ENCODE data around the gene NLN.
"Not testable (repeated sequence)": the region's sequence is repeated elsewhere in the genome, so short reads cannot be mapped to it uniquely, and the experiment has no call there.

The NLN gene

DNA sequence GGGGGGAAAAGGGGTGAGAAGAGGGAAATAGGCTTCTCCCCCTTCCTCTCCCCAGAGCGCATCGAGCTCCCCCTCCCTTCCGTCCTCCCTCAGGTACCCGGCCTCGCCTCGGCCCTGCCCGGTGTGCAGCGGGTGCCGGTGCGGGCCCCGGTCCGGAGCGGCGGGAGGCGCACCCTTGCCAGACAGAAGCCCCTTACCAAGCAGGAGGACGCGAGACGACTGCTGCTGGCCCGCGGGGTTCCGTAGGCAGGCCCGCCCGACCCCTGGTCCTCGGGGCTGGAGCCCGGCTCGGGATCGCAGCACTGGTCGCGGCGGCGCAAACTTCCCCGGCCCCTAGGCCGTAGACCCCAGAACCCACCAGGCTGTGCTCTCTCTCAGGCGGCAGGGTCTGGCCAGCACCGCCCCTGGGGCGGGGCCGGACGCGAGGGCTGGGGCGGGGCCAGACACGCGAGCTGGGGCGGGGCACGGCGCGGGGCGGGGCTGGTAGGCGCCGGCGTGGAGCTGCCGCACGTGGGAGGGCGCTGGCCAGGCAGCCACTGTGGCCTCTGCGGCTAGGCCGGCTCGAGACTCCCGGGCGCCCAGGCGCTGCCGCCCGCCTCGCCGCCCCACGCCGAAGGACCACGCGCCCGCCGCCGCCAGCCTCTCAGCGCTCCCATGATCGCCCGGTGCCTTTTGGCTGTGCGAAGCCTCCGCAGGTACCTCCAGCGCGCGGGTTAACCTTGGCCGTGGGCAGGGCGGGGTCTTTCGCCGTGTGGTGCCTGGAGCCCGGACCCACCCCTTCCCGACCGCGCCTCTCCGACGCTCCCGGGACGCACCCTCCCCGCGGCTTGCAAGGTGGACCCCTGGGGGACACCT, at the start of gene NLN, which contains the start of gene SGTB:
NLN (plus strand) TSS at position 486 of the 855 bp plus-strand sequence; CDS start at position 655, 169 bp downstream.
SGTB (minus strand) TSS at position 390 of the 855 bp plus-strand sequence. CDS start 1,302 bp downstream, outside the sequence.
- peak; percentile 71 for DNase-seq

DNA sequence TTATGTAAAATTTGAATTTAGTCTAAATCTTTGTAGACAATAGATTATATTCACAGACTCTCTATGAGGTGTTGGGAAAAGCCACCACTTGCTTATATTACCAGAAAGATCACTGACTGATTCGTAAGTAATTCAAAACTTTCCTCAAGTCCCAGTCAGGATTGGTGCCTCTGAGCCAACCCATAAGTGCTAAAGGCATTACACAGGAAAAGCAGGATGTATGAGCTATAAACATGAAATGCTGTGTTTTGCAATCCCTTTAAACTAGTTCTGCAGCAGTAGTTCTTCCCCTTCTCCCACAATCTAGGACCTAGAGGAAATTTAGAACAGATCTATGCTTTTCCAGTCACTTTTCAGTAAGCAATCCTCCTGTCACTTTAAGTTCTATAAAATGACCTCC, 49.2 kb upstream of the NLN start:
- no peak for DNase-seq

DNA sequence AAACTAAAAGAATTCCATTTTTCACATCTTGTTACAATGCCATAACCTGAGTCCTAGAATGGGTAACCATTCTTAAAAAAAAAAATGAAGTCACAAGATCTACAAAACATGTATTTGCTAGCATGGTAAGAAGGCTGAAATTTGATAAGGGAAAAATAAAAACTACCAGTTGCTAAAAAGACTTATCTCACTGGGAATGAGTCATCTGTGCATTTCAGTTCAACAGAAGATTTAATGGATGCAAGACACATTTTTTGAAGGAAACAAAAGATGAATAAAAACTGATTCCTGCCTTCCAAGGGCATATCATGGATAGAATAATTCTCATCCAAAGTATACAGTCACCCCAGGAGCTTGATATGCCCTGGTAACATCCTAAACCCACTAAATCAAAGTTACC, 47.3 kb upstream of the NLN start:
- DNase-seq, result no peak

DNA sequence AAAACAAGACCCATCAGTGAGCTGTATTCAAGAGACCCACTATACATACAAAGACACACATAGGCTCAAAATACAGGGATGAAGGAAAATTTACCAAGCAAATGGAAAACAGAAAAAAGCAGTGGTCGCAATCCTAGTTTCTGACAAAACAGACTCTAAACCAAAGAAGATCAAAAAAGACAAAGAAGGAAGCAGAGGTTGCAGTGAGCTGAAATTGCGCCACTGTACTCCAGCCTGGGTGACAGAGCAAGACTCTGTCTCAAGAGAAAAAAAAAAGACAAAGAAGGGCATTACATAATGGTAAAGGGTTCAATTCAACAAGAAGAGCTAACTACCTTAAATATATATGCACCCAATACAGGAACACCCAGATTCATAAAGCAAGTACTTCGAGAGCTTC, 45.9 kb upstream of the NLN start:
- not testable (repeated sequence) for DNase-seq

DNA sequence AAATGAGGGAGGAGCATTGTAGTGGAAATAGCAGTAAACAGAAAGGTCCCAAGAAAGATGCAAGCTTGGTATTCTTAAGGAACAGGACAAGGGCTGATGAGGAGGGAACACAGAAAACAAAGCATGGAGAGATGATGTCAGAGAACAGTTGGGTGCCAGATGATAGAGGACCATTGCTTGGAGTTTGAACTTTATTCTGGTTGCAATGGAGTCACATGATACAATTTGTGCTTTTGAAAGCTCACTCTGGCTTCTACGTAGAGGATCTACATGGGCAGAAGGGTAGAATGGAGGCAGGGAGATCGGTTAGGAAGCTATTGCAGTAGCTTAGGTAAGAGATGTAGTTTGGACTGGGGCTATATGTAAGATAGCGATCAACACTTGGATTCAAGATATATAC, 39.9 kb upstream of the NLN start:
- no peak for DNase-seq

DNA sequence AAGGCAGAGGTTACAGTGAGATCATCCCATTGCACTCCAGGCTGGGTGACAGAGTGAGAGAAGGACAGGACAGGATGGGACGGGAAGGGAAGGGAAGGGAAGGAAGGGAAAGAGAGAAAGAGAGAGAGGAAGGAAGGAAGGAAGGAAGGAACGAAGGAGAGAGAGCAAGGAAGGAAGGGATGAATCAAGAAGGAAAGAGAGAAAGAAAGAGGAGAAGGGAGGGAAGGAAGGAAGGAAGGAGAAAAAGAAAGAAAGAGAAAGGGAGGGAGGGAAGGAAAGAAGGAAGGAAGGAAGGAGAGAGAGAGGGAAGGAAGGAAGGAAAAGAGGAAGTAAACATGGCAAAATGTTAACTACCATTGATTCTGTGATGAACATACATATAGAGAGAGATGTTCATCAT, 28.9 kb upstream of the NLN start:
- DNase-seq, result no peak

DNA sequence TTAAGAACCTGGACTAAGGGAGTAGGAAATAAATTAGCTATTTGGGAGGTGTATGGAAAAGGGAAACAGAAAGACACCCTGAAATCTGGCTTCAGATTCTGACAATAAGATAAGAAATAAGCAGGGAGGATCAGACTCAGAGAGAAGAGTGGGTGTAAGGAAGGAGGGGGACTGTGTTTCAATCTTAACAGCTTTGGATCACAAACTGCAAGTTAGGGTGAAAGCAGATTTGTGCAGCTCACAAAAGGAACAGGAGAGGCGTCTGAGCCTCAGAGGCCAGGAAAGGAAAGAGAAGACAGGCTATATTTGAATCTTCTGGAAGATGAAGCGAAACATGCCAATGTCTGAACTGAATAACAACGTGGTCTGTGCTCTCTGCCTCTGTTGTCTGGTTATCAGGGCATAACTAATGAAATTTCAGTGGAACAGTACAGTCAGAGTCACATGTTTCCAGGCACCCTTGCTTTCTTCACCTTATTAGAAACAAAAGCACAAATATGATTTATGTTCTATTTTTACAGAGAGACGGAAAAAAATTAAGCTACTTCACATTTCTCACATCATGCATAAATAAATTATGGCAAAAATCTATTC, 26.7 kb upstream of the NLN start:
- no peak for DNase-seq

DNA sequence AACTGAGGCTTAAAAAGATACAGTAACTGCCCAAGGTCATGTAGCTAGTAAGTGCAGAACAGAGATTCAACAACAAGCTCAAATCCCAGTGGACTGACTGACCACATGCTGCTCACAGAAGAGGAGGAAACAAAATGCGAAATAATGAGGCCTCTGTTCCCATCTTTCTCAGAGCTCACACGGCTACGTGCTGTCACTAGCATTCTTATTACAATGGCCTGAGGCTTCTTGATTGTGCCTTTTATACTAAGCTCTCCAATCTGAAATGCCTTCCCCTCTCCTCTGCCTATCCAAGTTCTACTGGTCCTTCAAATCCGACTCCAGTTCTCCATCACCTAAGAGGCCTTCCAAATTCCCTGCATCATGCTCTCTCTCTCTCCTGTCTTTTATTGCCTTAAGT, 26.1 kb upstream of the NLN start:
- no peak for DNase-seq

DNA sequence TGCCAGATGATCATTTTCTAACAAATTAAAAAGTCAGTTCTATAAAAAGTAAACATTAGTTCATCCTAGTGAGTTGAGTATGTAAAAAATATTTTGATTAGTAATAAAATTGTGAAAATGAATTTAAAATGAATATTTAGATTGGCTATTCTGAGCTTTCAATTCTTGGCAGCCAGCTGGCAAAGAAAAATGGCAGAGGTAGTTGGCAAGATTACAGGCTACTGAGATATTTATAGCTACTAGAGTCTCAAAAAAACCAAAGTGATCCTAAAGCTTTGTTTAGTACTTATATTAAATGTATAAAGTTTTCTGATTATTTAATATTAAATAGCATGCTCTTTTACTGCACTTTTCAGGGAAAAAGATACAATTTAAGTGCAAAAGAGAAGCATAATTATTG, 25.1 kb upstream of the NLN start:
- no peak for DNase-seq

DNA sequence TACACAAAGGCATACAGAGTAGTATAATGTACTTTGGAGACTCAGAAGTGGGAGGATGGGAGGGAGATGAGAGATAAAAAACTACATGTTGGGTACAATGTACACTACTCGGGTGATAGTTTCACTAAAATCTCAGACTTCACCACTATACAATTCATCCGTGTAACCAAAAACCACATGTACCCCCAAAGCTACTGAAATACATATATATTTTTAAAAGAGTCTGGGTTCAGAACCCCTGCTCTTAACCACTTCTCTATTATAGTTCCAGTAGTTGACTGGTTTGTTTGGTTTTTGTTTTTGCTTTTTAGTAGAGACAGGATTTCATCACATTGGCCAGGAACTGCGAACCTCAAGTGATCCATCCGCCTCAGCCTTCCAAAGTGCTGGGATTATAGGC, 22.7 kb upstream of the NLN start:
- DNase-seq, result no peak

DNA sequence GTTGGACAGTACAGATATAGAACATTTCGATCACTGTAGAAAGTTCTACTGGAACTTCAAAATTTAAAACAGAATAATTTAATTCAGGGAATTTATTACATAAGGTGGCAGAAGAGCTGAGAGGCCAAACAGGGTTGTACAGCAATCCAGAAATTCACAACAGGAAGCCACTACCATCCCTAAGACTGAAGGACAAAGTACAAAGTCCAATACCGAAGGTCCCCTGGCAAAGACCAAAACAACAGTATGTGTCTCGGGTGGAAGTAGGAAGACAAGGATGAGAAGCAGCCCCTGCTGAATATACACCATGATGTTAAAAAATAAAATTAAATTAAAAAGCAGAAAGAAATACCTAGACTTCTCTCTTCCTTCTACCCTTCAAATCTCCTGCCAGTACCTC, 20.0 kb upstream of the NLN start:
- DNase-seq, result no peak

DNA sequence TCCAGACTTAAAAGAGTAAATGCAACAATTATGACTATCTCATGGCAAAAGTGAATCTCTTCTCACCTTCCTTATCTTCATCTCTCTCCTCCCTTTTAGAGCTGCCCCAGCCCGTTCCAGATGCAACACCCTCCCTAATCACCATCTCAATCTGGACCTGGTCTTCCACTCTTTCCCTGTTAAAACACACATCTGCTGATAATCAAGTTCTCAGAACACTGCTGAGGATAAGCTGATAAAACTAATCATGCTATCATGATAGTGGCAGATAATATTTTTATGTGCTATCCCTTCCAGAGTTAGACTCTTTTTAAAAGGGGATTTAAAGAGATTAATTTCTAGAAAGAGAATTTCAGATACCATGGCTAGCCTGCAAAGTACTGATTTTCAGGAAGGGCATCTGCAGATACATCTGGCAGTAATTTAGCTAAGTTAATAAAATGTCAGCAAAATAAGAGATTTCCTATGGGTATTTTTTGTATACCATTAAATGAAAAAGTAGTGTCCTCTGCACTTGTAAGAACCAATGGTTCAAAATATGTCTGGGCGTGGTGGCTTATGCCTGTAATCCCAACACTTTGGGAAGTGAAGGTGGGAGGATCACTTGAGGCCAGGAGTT, 17.3 kb upstream of the NLN start:
- DNase-seq, result no peak

DNA sequence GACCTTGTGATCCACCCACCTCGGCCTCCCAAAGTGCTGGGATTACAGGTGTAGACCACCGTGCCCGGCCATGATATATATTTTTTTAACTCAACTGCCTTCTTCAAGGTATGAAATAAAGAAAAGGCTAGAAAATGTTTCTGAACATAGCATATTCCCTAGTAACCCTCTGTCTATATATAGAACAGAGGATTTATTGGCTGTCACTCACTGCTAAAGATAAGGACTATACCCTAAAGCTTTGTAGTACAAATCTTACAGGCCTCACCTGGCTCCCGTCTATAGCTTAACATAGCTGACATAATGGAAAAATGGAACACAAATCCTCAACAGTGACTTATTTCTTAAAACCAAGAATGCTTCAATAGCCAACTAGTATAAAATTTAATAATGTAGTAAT, 14.3 kb upstream of the NLN start:
- DNase-seq, result no peak

DNA sequence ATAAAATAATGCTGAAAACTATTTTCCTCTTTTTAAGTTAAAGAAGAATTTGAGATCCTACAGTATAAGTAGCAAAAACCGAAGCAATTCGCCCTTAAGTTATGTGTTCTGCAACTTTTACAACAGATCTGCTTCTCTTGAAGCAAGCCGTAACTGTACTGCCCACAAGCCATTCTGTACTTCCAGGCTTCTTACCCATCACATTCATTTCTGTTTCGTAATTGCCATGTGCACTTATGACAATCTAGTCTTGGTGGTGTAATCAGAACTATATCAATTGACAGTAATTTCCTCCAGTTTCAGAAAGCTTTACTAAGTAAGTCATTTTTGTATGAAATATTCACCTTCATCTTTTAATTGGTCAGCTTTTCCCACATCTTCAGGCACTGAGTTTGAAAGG, 13.9 kb upstream of the NLN start:
- no peak for DNase-seq

DNA sequence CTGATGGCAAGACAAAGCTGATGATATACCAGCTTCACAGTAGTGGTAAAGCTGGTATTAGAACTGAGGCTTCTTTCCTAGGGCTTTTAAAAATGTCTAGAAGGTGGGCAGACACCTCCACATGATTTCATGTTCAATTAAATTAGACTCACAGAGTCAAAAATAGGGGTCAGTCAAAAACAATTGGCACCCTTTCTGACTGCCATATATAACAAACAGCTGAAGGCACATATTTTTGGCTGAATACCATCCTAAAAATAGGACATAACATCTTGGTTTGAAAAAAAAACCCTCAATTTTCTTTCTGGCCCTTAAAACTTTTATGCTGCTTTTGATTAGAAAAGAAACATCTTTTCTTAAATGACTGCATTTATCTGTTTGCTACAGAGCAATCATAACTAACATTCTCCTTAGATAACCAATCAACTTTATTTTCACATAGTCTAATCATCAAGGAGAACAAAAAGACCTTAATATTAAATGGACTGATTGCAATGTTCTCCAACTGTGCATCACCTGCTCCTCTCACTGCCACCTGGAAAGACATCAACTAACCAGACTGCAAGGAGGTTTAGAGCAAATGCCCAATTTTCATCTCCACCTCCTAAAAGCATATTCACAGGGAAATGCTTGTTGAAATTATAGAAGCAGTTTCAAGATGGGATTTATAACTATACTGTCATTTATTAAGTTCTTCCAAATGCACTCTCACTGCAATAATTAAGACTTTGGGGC, 3.3 kb upstream of the NLN start:
- no peak for DNase-seq

DNA sequence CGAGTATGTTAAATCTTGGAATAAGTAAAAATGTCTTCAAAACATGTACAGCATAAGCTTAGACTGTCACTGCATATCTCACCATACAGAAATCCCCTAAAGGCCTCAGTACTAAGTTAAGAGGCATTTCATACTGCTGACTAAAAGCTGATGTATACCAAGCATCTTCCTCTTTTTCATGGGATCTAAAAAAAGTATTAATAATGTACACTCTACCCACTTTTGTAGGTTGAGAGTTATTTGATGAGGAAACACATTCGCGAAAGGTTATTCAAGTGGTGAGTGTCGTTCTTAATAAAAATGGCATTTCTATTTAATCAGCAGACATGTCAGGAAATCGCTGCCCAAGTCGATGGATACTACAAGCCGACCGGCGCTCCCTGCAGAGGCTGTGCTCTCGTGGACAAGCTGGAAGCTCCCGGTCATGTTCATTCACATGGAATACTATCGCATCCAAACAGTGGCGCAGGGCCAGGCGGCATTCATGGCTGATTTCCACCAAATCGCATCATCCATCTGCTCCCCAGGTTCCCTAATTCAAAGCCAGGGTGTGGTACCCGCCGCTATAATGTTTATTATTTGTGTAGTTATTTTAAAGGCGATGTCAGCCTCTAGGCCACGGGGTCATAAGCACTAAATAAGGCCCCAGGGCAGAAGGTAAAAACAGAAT, 820 bp upstream of the NLN start:
- DNase-seq, result peak; percentile 38

DNA sequence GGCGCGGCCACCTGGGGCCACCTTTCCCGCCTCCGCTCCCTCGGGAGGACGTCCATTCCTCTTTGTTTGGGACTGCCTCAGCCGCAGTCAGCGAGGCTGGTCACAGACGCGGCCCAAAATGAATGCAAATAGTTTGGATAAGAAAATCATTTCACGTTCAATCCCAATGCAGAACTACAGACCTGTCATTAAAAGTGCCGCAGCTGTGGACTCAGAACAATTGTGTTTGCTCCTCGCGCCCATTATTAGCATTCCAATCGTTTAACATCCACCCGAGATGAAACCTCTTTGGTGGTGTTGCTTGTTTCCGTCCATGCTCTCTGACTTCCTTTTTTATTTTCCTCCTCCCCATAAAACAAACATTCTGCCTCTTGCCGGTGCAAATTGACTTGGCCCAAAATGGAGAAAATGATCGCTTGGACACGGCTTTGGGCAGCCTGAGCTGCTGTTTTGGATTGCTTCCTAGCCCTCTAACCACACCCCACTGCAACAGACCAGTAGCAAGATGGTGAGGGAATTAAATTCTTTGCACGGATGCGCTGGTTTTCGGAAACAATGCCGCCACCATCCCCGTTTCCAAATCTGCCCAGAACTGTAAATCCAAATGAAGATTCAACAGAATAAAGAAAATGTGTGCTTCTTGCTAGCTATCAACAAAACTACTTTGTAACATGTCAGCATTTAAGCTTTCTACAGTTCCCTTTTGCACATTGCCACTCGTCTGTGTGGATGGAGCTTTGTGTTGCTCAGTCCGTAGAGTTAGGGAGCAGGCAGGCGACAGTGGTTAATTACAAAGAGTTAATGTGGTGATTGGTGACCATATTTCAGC, 784 bp downstream of the NLN start:
- DNase-seq, result peak; percentile 44

DNA sequence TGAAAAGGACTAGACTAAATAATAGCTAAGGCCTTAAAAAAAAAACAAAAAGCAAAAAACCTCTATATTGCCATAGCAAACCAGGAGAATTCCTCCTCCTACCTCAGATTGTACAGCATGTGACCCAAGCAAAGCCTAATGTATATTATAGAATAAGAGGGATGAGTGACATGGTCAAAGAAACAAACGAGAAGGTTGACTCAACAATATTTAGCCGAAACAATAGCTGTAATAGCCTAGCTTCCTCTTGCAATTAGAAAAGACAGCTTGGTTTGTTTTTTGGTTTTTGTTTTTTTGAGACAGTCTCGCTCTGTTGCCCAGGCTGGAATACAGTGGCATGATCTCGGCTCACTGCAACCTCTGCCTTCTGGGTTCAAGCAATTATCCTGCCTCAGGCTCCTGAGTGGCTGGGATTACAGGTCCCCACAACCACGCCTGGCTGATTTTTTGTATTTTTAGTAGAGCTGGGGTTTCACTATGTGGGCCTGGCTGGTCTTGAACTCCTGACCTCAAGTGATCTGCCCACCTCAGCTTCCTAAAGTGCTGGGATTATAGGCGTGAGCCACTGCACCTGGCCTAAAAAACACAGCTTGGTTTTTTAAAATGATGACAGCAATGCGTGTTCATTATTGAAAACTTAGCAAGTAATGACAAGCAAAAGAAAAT, 5.6 kb downstream of the NLN start:
- DNase-seq, result no peak

DNA sequence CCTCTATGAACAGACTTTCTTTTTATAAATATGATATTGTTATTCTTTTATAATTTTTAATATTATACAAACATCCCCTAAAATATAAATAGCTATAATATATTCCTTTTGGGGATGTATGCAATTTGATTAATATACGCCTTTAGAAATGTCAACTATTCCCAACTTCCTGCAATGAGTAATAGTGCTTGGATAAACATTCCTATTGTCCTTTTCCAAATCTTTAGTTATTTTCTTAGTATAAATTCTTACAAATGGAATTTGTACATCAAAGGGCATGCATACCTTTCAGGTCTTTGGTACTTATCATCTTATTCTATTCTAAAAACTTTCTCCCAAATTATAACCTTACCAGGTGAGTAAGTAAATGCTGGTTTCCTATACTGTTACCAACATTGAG, 6.2 kb downstream of the NLN start:
- DNase-seq, result no peak

DNA sequence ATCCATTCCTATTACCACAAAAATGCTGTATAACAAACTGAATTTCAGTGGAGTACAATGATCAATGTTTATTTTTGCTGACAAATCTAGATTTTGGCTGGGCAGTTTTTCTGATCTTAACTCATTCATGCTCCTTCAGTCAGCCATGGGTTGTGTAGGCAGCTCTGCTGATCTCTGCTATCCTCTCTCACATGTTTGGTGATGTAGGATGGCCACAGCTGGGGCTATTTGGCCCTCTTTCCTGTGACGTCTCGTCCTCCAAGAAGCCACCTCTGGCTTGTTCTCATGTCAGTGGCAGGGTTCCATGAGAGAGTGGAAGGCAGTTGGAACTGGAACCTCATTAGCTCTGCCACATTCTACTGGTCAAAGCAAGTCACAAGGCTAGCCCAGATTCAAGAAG, 8.9 kb downstream of the NLN start:
- DNase-seq, result no peak

DNA sequence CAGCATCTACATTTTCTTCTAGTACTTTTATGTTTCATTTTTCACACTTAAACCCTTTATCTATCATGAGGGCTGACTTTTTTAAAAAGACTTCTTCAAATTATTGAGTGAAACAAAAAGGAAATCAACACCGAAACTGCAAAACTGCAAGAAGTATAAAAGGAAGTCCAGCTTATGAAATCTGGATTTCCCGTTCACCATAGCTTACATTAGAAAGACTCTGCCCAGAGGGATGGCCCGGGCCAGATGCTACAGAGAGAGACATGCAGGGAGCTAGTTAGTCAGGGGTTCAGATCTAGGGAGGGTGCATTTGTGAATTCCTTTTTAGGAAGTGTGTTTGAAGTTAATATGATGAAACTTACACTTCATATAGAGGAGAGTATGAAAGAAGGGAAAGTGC, 10.0 kb downstream of the NLN start:
- not testable (repeated sequence) for DNase-seq
